Activated T-cell treated with anti-CD3 and anti-CD28 coated beads for 48 hours (primary cell): ENCODE data around the gene TSHZ2.

Experiments
- DNase-seq: peaks from one replicate; pipeline ENCODE4 v3.0.0-alpha.2; 2020; ENCODE audit warnings: low read depth

The TSHZ2 gene

GRCh38 chr20:53164072-53164471 lies 191.9 kb downstream of the TSHZ2 start:
- no peak for DNase-seq

DNA sequence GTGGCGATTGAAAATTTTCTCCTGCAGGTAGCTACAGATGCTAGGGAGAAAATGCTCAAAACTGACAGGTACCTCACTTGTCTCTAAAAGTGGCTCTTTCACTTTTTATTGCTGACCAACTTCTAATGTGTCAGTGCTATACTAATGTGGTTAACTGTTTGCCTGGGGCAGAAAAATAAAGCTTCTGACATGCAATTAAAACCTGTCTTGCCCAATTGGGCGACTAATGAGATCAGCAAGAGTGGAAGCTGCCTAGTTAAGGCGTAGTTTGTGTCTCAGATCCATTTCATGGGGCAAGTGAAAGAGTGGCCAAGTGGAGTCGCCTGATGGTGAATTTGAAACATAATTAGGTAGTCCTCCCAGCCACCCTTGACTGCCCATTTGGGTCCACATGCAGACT lies 193.3 kb downstream of the TSHZ2 start:
- no peak for DNase-seq

GRCh38 chr20:53168491-53168890 lies 196.3 kb downstream of the TSHZ2 start:
- no peak for DNase-seq

GRCh38 chr20:53170196-53170595 lies 198.0 kb downstream of the TSHZ2 start:
- no peak for DNase-seq

DNA sequence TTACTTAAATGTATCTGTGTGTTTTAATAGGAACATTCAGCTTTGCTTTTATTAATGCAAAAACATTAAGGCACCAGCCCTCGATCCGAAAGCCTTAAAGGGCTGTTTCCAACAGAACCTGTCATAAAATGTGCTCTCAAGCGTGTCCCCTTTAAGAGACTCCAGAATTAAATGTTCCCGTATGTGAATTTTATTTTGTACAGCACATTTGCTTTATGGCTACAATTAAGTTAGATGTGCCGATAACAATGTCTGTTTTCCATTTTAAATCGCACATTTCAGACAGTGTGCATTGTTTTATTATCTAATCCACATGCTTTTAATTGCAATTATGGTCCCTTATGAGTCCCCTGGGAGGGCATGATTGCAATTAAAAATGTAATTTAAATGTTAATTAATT lies 198.9 kb downstream of the TSHZ2 start:
- no peak for DNase-seq

DNA sequence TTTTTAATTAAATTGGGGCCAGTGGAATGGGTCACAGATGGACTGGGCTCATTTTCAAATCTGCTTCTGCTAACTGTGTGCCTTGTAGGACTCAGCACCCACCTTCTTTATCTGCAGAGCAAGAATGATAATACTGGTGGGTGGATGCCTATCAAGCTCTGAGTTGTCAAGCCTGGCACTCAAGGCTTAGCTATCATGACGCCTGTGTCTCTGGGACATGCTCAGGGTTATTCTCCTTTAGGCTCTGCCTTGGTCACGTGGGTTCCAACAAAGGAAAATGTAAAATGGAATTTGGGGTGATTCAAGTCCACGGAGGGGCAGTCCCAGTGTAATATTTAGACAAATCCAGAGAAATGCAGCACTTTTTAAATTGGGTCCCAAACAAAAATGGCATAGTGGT lies 202.3 kb downstream of the TSHZ2 start:
- DNase-seq = no peak

DNA sequence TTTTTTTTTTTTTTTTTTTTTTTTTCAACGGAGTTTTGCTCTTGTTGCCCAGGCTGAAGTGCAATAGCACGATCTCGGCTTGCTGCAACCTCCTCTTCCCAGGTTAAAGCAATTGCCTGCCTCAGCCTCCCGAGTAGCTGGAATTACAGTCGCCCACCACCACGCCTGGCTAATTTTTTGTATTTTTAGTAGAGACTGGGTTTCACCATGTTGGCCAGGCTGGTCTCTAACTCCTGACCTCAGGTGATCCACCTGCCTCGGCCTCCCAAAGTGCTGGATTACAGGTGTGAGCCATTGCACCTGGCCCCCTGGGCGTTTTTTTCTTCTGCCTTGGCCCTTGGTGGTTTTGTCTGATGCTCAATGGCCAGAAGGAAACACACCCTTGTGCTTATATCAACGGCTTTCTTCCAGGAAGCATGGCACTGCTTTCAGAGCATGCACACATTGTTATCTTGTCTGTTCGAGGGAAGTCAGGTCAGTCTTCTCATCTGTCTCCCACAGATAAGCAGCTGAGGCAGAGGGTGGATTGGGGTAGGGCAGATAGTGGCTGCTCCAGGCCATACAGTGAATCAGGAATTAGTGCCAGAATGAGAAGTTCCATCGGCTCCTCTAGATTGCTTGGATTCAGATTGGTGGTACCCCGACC lies 203.1 kb downstream of the TSHZ2 start:
- no peak for DNase-seq

- no peak for DNase-seq
These were observed 204.0 kb downstream of the TSHZ2 start for GRCh38 chr20:53176134-53176533.

DNA sequence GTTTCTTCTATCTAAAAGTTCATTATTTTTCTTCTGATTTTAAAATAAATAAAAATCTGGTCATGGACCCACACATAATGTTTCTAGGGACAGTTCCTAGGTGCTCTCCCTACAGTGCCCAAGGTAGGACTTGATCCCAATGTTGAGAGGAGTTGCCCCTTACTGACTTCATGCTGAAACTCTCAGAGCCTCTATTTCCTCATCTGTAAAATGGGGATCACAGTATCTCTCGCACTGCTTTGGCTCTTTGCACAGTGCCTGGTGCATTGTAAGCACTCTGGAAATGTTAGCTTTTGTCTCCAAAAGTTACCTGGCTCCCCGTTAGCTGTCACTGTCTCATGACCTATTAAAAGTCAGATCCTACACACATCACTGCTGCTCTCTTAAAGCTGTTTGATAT lies 205.5 kb downstream of the TSHZ2 start:
- no peak for DNase-seq

DNA sequence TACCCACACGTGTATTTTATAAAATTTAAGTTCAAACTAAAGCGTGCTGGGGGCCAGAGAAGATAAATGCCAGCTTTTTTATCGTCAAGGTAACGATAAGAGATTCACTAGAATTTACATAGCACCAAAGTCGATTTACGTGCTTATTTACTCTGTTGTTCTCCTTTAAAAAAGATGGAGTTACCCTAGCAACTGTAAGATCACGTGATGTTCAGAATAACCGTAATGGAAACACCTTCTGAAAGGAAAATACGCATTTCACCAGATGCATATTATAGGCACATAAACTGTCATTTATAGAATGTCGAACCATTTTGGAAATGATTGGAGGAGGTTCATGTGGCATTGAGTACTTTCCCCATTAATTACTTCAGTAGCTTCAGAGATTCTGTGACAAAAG lies 207.6 kb downstream of the TSHZ2 start:
- DNase-seq = no peak

GRCh38 chr20:53180928-53181362 lies 208.8 kb downstream of the TSHZ2 start:
- no peak for DNase-seq

- no peak for DNase-seq
These were observed 209.8 kb downstream of the TSHZ2 start for GRCh38 chr20:53181866-53182376.

GRCh38 chr20:53183181-53183580 lies 211.0 kb downstream of the TSHZ2 start:
- no peak for DNase-seq

- DNase-seq = no peak
These were observed 214.5 kb downstream of the TSHZ2 start for GRCh38 chr20:53186635-53187034.

DNA sequence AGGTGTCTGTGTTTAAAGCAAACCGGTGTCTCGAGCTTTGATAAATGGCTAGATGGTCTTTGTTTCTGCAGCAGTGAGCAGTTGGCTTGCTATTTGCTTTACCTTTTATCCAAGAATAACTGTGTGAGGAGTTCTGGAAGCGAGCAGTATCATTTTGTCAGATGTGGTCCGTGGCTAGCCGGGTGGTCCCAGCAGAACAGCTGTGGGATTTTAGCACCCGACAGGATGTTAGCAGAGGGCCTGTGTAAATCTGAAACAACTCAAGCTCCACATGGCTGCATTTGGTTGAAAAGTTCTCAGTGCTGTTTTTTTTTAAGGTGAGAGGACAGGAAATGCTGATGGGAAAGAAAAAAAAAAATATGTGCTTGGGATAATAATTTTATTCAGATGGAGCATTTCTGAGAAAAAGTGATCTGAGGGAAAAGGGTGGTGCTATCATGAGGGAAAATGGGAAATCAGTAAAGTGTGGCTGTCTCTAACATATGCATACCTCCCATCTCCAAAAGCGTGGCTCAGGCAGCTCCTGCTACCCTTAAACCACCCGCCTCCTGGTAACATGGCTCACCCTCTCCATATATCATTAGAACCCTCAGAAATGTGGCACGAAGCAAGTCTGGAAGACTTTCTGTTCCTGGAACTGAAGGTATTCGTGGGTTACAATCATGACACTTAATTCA lies 215.4 kb downstream of the TSHZ2 start:
- DNase-seq = no peak

DNA sequence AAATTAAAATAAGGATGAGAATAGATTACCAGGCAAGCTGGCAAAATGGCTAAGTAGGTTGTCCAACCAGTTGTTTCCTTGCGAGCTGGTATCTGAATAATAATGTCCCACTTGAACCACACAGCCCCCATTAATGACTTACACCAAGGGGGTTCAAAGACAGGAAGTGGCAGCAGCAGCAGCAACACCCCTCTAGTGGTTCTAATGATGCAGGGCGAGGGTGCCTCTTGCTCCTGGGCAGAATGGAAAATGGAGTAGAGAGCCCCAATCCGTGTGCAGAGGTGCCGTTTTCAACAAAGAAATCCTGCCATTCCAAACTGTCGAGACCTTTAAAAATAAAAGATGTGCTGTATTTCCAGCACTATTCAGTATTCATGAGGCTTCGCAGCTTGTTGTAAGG lies 218.1 kb downstream of the TSHZ2 start:
- DNase-seq = no peak

GRCh38 chr20:53191957-53192356 lies 219.8 kb downstream of the TSHZ2 start:
- no peak for DNase-seq

DNA sequence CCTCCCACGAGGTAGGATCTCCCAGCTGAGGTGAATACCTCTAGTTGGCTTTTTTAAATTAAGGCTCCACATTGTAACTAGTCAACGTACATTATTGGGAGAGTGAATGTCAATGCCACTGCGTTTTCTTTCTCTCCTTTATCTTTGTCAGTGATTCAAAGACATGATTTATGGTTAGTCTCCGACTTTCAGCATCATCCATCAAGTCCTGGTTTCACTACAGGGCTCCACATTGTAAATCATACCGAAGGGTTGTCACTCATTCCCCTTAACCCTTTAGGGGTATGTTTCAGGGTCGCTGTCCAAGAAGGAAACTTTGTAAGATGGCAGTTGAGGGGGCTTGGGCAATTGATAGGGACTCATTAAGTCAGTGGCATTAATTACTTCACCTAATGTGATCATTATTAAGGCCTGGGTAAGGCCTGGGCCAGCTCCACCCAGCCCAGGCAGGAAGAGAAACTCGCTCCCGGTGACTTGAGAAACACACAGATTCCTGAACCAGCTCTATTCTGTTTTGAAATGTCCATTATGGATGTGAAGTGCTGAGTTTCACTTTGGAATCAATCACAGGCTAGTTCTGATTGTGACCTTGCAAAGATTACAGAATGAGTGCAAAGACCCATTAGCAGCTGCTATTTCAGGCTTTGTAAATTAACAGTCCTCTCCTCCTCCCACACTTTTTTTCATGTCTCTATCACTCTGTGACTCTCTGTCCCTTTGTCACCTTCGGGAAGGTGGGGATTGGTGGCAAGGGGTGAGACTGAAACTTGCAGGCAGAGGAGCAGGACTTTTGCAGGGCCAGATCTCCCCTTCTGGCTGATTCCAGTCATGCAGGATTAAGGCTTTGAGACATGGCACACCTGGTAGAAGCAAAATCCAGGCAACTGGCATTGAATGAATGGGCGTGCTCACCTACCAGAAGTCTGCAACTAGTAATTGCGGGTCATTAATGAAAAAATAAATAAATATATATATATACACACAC lies 222.4 kb downstream of the TSHZ2 start:
- DNase-seq = no peak

- DNase-seq = no peak
These were observed 223.9 kb downstream of the TSHZ2 start for GRCh38 chr20:53195876-53196610.

GRCh38 chr20:53201588-53201987 lies 229.4 kb downstream of the TSHZ2 start:
- no peak for DNase-seq

- DNase-seq = no peak
These were observed 230.6 kb downstream of the TSHZ2 start for GRCh38 chr20:53202777-53203176.

- no peak for DNase-seq
These were observed 232.9 kb downstream of the TSHZ2 start for GRCh38 chr20:53205046-53205445.
